ENCODE measurements around the gene NLGN1. TPM values are rescaled to one million over a fixed set of nuclear protein-coding genes. Genes with fewer than 3 reads are reported as not detected.

NLGN1 gene
- total and polyA plus RNA-seq, 9 of the 15 experiments (the other 6 are each of a cell fraction or from before 2014, with no cell fraction given) = under 0.01 to 0.01 TPM; not detected in 7

DNA sequence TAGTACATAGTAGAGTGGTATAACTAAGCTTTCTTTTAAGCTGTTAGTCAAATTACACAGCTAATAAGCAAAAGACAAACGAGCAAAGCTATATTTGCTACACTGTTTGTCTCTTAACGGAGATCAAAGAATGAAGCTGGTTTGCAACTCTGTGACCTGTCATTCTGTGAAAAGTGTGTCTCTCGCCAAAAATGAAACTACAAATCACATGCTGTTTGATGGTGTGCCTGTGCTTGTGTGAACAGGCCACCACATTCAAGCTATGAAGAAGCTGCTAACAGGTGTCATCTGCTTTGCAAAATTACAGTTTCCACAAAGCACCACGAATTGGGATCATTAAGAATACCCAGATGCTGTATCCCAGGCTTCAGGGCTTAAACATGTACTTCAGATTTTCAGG lies 793.8 kb downstream of the NLGN1 start:
- H3K9ac ChIP-seq (ENCODE audit: insufficient read depth in 1 of 2, low read depth in 2 of 2, low read length in 2 of 2) = no peak overlapping the region
- no peak overlapping the region for H3K4me2 ChIP-seq (ENCODE audit: insufficient read depth, low read length)
- ATAC-seq (no peak), FAIRE-seq (no peak), DNase-seq (ENCODE audit: extremely low read depth in 1 of 4, low spot score in 3 of 4) (no peak)
- no TSS peak for BruUV-seq (replicated peaks)
- no peaks in the 10 kb centered on the region for H3K36me3 ChIP-seq (ENCODE audit: control insufficient read depth, insufficient read depth, low read length)
- H3K27me3 ChIP-seq (ENCODE audit: control insufficient read depth in 2 of 2, insufficient read depth in 2 of 2, low read length in 2 of 2) = no peaks in the 10 kb centered on the region
- ChIA-PET CTCF (ENCODE audit: low intra/inter-chr PET ratio) (no interaction called here), POLR2A (no interaction called here)
- H2AFZ ChIP-seq (ENCODE audit: low read depth, low read length) = no peak overlapping the region
- intact Hi-C loops (cut with micrococcal nuclease) (no loop called here), in situ Hi-C loops (cut with MboI) (no loop called here)
- TF ChIP-seq MYBL2 (IDR thresholded peaks at IDR 0.05; ENCODE audit: low read depth) (no peak), MYBL2 (CRISPR knock-in tag; IDR thresholded peaks at IDR 0.05; ENCODE audit: borderline replicate concordance) (no peak), HSF4 (CRISPR knock-in tag; IDR thresholded peaks at IDR 0.05; ENCODE audit: borderline replicate concordance) (no peak)
- no peak overlapping the region for H3K4me3 ChIP-seq
- no peaks in the 10 kb centered on the region for H3K9me1 ChIP-seq (ENCODE audit: control insufficient read depth, insufficient read depth, low read length)
- no peak overlapping the region for H3K27ac ChIP-seq (ENCODE audit: extremely low read depth, low read depth, low read length)
- no peaks in the 10 kb centered on the region for H3K9me3 ChIP-seq (replicated peaks; ENCODE audit: control insufficient read depth, insufficient read depth, low read depth, low read length)
- no peaks in the 10 kb centered on the region for H4K20me1 ChIP-seq (replicated peaks; ENCODE audit: control insufficient read depth, insufficient read depth, low read length)
- no peaks in the 10 kb centered on the region for H3K4me1 ChIP-seq (replicated peaks in 1 of 2; ENCODE audit: control insufficient read depth in 2 of 2, insufficient read depth in 2 of 2, low read length in 2 of 2)
- WGBS (ENCODE audit: insufficient coverage, low coverage, missing lambda C conversion rate) = 1% methylated on average over 4 of the region's 4 CpGs
- no peaks in the 10 kb centered on the region for H3K79me2 ChIP-seq (ENCODE audit: control insufficient read depth, insufficient read depth, low read length)

- Histone ChIP-seq H3K4me3 (no peak overlapping the region), H3K9me1 (ENCODE audit: control insufficient read depth, insufficient read depth, low read length) (no peaks in the 10 kb centered on the region), H3K79me2 (ENCODE audit: control insufficient read depth, insufficient read depth, low read length) (no peaks in the 10 kb centered on the region), H2AFZ (ENCODE audit: low read depth, low read length) (no peak overlapping the region), H3K27me3 (ENCODE audit: control insufficient read depth in 2 of 2, insufficient read depth in 2 of 2, low read length in 2 of 2) (no peaks in the 10 kb centered on the region), H3K27ac (ENCODE audit: extremely low read depth, low read depth, low read length) (no peak overlapping the region), H3K9ac (ENCODE audit: insufficient read depth in 1 of 2, low read depth in 2 of 2, low read length in 2 of 2) (no peak overlapping the region), H3K4me2 (ENCODE audit: insufficient read depth, low read length) (no peak overlapping the region), H4K20me1 (replicated peaks; ENCODE audit: control insufficient read depth, insufficient read depth, low read length) (no peaks in the 10 kb centered on the region), H3K9me3 (replicated peaks; ENCODE audit: control insufficient read depth, insufficient read depth, low read depth, low read length) (no peaks in the 10 kb centered on the region), H3K36me3 (ENCODE audit: control insufficient read depth, insufficient read depth, low read length) (no peaks in the 10 kb centered on the region), H3K4me1 (replicated peaks in 1 of 2; ENCODE audit: control insufficient read depth in 2 of 2, insufficient read depth in 2 of 2, low read length in 2 of 2) (no peaks in the 10 kb centered on the region)
- CTCF ChIA-PET (ENCODE audit: low intra/inter-chr PET ratio) = no interaction called here
- in situ Hi-C loops (cut with MboI) = no loop called here
- DNase-seq (ENCODE audit: extremely low read depth in 1 of 4, low spot score in 3 of 4) (no peak), ATAC-seq (no peak), FAIRE-seq (no peak)
- POLR2A ChIA-PET = no interaction called here
- no TSS peak for BruUV-seq (replicated peaks)
- WGBS (ENCODE audit: insufficient coverage, low coverage, missing lambda C conversion rate) = 0% methylated on average over 2 of the region's 2 CpGs
- intact Hi-C loops (cut with micrococcal nuclease) = no loop called here
- TF ChIP-seq CEBPG (CRISPR knock-in tag; IDR thresholded peaks at IDR 0.05) (no peak), CEBPG (tag; conservative IDR thresholded peaks at IDR 0.05 in 1 of 2, IDR thresholded peaks at IDR 0.05 in 1 of 2) (no peak), CREB3 (tag; conservative IDR thresholded peaks at IDR 0.05; ENCODE audit: low read depth) (no peak), ZKSCAN3 (CRISPR knock-in tag; IDR thresholded peaks at IDR 0.05) (no peak)
- TF ChIP-seq, protein P1, sequence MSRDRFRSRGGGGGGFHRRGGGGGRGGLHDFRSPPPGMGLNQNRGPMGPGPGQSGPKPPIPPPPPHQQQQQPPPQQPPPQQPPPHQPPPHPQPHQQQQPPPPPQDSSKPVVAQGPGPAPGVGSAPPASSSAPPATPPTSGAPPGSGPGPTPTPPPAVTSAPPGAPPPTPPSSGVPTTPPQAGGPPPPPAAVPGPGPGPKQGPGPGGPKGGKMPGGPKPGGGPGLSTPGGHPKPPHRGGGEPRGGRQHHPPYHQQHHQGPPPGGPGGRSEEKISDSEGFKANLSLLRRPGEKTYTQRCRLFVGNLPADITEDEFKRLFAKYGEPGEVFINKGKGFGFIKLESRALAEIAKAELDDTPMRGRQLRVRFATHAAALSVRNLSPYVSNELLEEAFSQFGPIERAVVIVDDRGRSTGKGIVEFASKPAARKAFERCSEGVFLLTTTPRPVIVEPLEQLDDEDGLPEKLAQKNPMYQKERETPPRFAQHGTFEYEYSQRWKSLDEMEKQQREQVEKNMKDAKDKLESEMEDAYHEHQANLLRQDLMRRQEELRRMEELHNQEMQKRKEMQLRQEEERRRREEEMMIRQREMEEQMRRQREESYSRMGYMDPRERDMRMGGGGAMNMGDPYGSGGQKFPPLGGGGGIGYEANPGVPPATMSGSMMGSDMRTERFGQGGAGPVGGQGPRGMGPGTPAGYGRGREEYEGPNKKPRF (IDR thresholded peaks at IDR 0.05; ENCODE audit: low read depth, low read length) = no peak
Observed at GRCh38 chr3:174191895-174192294, 794.4 kb downstream of the NLGN1 start.
